IMR-90 (cell line): ENCODE data around the gene TTC27. TPM values are rescaled to one million over a fixed set of nuclear protein-coding genes. Genes with fewer than 3 reads are reported as not detected.

Experiments
- ATAC-seq: fragments of 200-7000 bp; cut with Tn5 transposase; 2 replicates; pipeline ENCODE4 v1.9.1; 2020; ENCODE audit warnings: low read depth, mild to moderate bottlenecking, moderate library complexity
- Bru-seq: library from RNA; stranded (reverse); fragments of 400-500 nt; gene quantifications from one replicate; lab custom pipeline; 2021; lab: Mats Ljungman, UMichigan
- BruChase-seq, 2 experiments: library from RNA; stranded (reverse); fragments of 400-500 nt; gene quantifications; one replicate each; lab custom pipeline; 2021; lab: Mats Ljungman, UMichigan
- BruUV-seq: library from RNA; stranded (reverse); fragments of 400-500 nt; replicated peaks from 2 replicates; lab custom pipeline; 2021; lab: Mats Ljungman, UMichigan
- CTCF ChIA-PET: fragments of 300-600 bp; formaldehyde crosslinking; extraction: SDS; loops from one replicate; lab custom pipeline; 2021; ENCODE audit warnings: antibody characterized with exemption; lab: Yijun Ruan, JAX
- POLR2A ChIA-PET: fragments of 300-600 bp; sonication (Branson Sonifier 250); formaldehyde crosslinking; loops from one replicate; lab custom pipeline; 2022; ENCODE audit warnings: antibody characterized with exemption; ENCODE audit not compliant: unreplicated experiment; lab: Charles Lee
- DNase-seq: peaks from one replicate; pipeline ENCODE4 v3.0.0; 2013
- H2AFZ ChIP-seq: replicated peaks from 2 replicates; pipeline ENCODE3; 2013; ENCODE audit warnings: low read length, mild to moderate bottlenecking; ENCODE audit not compliant: poor library complexity
- H2AK5ac ChIP-seq: 2 replicates; pipeline ENCODE4 v1.6.1; 2013; ENCODE audit warnings: low read depth, low read length, inconsistent platforms
- H2AK9ac ChIP-seq: replicated peaks from 2 replicates; pipeline ENCODE3; 2013; ENCODE audit warnings: mild to moderate bottlenecking, low read depth, low read length, moderate library complexity; ENCODE audit not compliant: poor library complexity
- H2BK120ac ChIP-seq: 2 replicates; pipeline ENCODE4 v1.6.1; 2013; ENCODE audit warnings: low read depth, low read length, inconsistent platforms
- H2BK15ac ChIP-seq: 3 replicates; pipeline ENCODE4 v1.6.1; 2013; ENCODE audit warnings: low read depth, low read length, inconsistent platforms
- H2BK20ac ChIP-seq: 2 replicates; pipeline ENCODE4 v1.6.1; 2013; ENCODE audit warnings: low read depth, mild to moderate bottlenecking, inconsistent platforms, low read length, moderate library complexity
- H2BK5ac ChIP-seq: 2 replicates; pipeline ENCODE4 v1.6.1; 2013; ENCODE audit warnings: mild to moderate bottlenecking, low read depth, low read length, inconsistent platforms; ENCODE audit not compliant: poor library complexity, severe bottlenecking
- H3K14ac ChIP-seq: replicated peaks from 2 replicates; pipeline ENCODE4 v1.6.1; 2013; ENCODE audit warnings: low read depth, low read length, inconsistent platforms
- H3K18ac ChIP-seq: 2 replicates; pipeline ENCODE4 v1.6.1; 2013; ENCODE audit warnings: low read depth, low read length, control low read depth
- H3K23ac ChIP-seq: 2 replicates; pipeline ENCODE4 v1.6.1; 2013; ENCODE audit warnings: low read depth, low read length, inconsistent platforms
- H3K27ac ChIP-seq: 2 replicates; pipeline ENCODE4 v1.5.1; 2013; ENCODE audit warnings: mild to moderate bottlenecking, control low read depth, low read length; ENCODE audit not compliant: insufficient read depth
- H3K27me3 ChIP-seq: 2 replicates; pipeline ENCODE4 v1.6.1; 2013; ENCODE audit warnings: low read length; ENCODE audit not compliant: control insufficient read depth, insufficient read depth
- H3K36me3 ChIP-seq: 2 replicates; pipeline ENCODE4 v1.6.1; 2013; ENCODE audit warnings: low read length, mixed read lengths; ENCODE audit not compliant: control insufficient read depth, insufficient read depth
- H3K4ac ChIP-seq: 2 replicates; pipeline ENCODE4 v1.6.1; 2013; ENCODE audit warnings: low read depth, low read length, inconsistent platforms
- H3K4me1 ChIP-seq: 2 replicates; pipeline ENCODE4 v1.6.1; 2013; ENCODE audit warnings: low read length, mixed read lengths; ENCODE audit not compliant: control insufficient read depth, insufficient read depth
- H3K4me2 ChIP-seq: 2 replicates; pipeline ENCODE4 v1.6.1; 2013; ENCODE audit warnings: low read depth, mild to moderate bottlenecking, control low read depth, low read length, moderate library complexity
- H3K4me3 ChIP-seq: 2 replicates; pipeline ENCODE4 v1.5.1; 2013; ENCODE audit warnings: low read depth, mild to moderate bottlenecking, control low read depth, low read length, moderate library complexity; ENCODE audit not compliant: insufficient read depth
- H3K56ac ChIP-seq: 2 replicates; pipeline ENCODE4 v1.6.1; 2013; ENCODE audit warnings: low read length, inconsistent platforms; ENCODE audit not compliant: insufficient read depth; ENCODE audit errors: extremely low read depth
- H3K79me1 ChIP-seq, 2 experiments: 2 replicates each; pipeline ENCODE4 v1.6.1; 2013; ENCODE audit warnings: low read length in 2 of 2, inconsistent platforms in 1 of 2, low read depth in 1 of 2
- H3K9ac ChIP-seq: 2 replicates; pipeline ENCODE4 v1.6.1; 2013; ENCODE audit warnings: low read depth, low read length, control low read depth
- H3K9me1 ChIP-seq: 2 replicates; pipeline ENCODE4 v1.6.1; 2013; ENCODE audit warnings: low read length, inconsistent platforms; ENCODE audit not compliant: insufficient read depth
- H3K9me3 ChIP-seq: 2 replicates; pipeline ENCODE4 v1.6.1; 2013; ENCODE audit warnings: low read length; ENCODE audit not compliant: control insufficient read depth, insufficient read depth
- H4K20me1 ChIP-seq: 2 replicates; pipeline ENCODE4 v1.6.1; 2013; ENCODE audit warnings: low read length, inconsistent platforms; ENCODE audit not compliant: insufficient read depth
- H4K5ac ChIP-seq: 2 replicates; pipeline ENCODE4 v1.6.1; 2013; ENCODE audit warnings: mild to moderate bottlenecking, low read depth, low read length, control low read depth
- H4K8ac ChIP-seq, 2 experiments: 2 replicates each; pipeline ENCODE4 v1.6.1; 2013; ENCODE audit warnings: low read depth in 2 of 2, low read length in 2 of 2, control low read depth in 1 of 2, inconsistent platforms in 1 of 2
- H4K91ac ChIP-seq: 2 replicates; pipeline ENCODE4 v1.6.1; 2013; ENCODE audit warnings: low read depth, low read length, inconsistent platforms; ENCODE audit not compliant: insufficient read depth
- CEBPB ChIP-seq: IDR thresholded peaks from 2 replicates; pipeline ENCODE4 v1.6.1; 2012; ENCODE audit warnings: low read depth, low read length, improper control_type of control experiment
- CHD1 ChIP-seq: IDR thresholded peaks from 2 replicates; pipeline ENCODE4 v1.6.1; 2012; ENCODE audit warnings: low read depth, low read length, improper control_type of control experiment
- ELK1 ChIP-seq: fragments of 150-350 bp; IDR thresholded peaks from 2 replicates; pipeline ENCODE4 v1.6.1; 2016; ENCODE audit warnings: low read depth, mild to moderate bottlenecking, low read length, moderate library complexity, borderline replicate concordance
- FOS ChIP-seq: fragments of 150-350 bp; IDR thresholded peaks from 2 replicates; pipeline ENCODE4 v1.6.1; 2016; ENCODE audit warnings: low read depth, low read length
- MAFK ChIP-seq: IDR thresholded peaks from 2 replicates; pipeline ENCODE4 v1.6.1; 2012; ENCODE audit warnings: low read depth, low read length, improper control_type of control experiment
- MAZ ChIP-seq: IDR thresholded peaks from 2 replicates; pipeline ENCODE4 v1.6.1; 2012; ENCODE audit warnings: low read depth, mild to moderate bottlenecking, low read length, improper control_type of control experiment, moderate library complexity, borderline replicate concordance
- MXI1 ChIP-seq: IDR thresholded peaks from 2 replicates; pipeline ENCODE4 v1.6.1; 2012; ENCODE audit warnings: low read depth, mild to moderate bottlenecking, low read length, moderate library complexity, borderline replicate concordance
- POLR2A ChIP-seq: IDR thresholded peaks from 2 replicates; pipeline ENCODE4 v1.6.1; 2012; ENCODE audit warnings: mild to moderate bottlenecking, low read depth, low read length
- RCOR1 ChIP-seq: IDR thresholded peaks from 2 replicates; pipeline ENCODE4 v1.6.1; 2012; ENCODE audit warnings: mild to moderate bottlenecking, low read length, improper control_type of control experiment; ENCODE audit not compliant: insufficient replicate concordance
- RFX5 ChIP-seq: IDR thresholded peaks from 2 replicates; pipeline ENCODE4 v1.8.0; 2012; ENCODE audit warnings: low read depth, mild to moderate bottlenecking, low read length, moderate library complexity
- SMC3 ChIP-seq: fragments of 150-350 bp; IDR thresholded peaks from 2 replicates; pipeline ENCODE4 v1.6.1; 2016; ENCODE audit warnings: low read depth, mild to moderate bottlenecking, antibody characterized with exemption, low read length, moderate library complexity
- WGBS, 2 experiments: methylation state at CpG; one replicate each; pipeline versions ENCODE4 v1.1.5 to v1.1.7; 2013; ENCODE audit warnings: missing lambda C conversion rate in 2 of 2; ENCODE audit not compliant: insufficient read length in 1 of 2; ENCODE audit errors: extremely low coverage in 2 of 2; 5-methylcytosine and 5-hydroxymethylcytosine counted together
- dilution Hi-C: fragments of 300-500 bp; cut with HindIII; formaldehyde crosslinking; loops from one replicate; pipeline ENCODE4 v1.14.3; 2018; ENCODE audit warnings: low sequenced_read_pairs; ENCODE audit not compliant: unreplicated experiment
- in situ Hi-C: fragments of 300-500 bp; cut with MboI; formaldehyde crosslinking; loops from 3 replicates; pipeline ENCODE4 v1.14.3; 2019; ENCODE audit warnings: low sequenced_read_pairs, inconsistent platforms, mixed read lengths
- intact Hi-C: fragments of 100-400 bp; cut with micrococcal nuclease; formaldehyde crosslinking; loops from 2 replicates; pipeline ENCODE4 v1.10.0; 2022
- long read RNA-seq: library from polyadenylated mRNA; unstranded; transcript quantifications from one replicate; pipeline ENCODE4 v2.0.0, GENCODE V29; 2021; ENCODE audit not compliant: unreplicated experiment
- polyA plus RNA-seq, 3 experiments: library from polyadenylated mRNA; depleted of rRNA; stranded (reverse); fragments of >200 nt; gene quantifications; 2 replicates each; pipeline ENCODE4 v1.2.3, GENCODE V29; 2012; ENCODE audit warnings: low replicate concordance in 1 of 3
- total RNA-seq: library from RNA; depleted of rRNA; stranded (reverse); fragments of >200 nt; gene quantifications from 2 replicates; pipeline ENCODE4 v1.2.3, GENCODE V29; 2012; rRNA removed

Gene TTC27
- total RNA-seq (30.5 and 33.3 TPM in 2 replicates), polyA plus RNA-seq (2012; rRNA removed) (9.8 and 12.7 TPM in 2 replicates), Bru-seq, nascent RNA (percentile 72 among the genes with signal in this experiment), BruChase-seq, experiment 1, labeled RNA remaining after a 6-hour chase (percentile 65 among the genes with signal in this experiment), BruChase-seq, experiment 2, labeled RNA remaining after a 2-hour chase (percentile 55 among the genes with signal in this experiment)
- polyA plus RNA-seq (2012; cell fraction: cytosol; rRNA removed), result 2.7 and 4.4 TPM in 2 replicates
- polyA plus RNA-seq (2012; cell fraction: nucleus; rRNA removed; ENCODE audit: low replicate concordance), result 1.3 and 7.7 TPM in 2 replicates
- long read RNA-seq, transcript TTC27-201 (20 exons, 2,876 nt), result major isoform, 15 of 31 reads
- long read RNA-seq, partial matches to known transcripts, result 7 of 31 reads
- long read RNA-seq, other reads (novel, unspliced or antisense), result 9 of 31 reads

DNA sequence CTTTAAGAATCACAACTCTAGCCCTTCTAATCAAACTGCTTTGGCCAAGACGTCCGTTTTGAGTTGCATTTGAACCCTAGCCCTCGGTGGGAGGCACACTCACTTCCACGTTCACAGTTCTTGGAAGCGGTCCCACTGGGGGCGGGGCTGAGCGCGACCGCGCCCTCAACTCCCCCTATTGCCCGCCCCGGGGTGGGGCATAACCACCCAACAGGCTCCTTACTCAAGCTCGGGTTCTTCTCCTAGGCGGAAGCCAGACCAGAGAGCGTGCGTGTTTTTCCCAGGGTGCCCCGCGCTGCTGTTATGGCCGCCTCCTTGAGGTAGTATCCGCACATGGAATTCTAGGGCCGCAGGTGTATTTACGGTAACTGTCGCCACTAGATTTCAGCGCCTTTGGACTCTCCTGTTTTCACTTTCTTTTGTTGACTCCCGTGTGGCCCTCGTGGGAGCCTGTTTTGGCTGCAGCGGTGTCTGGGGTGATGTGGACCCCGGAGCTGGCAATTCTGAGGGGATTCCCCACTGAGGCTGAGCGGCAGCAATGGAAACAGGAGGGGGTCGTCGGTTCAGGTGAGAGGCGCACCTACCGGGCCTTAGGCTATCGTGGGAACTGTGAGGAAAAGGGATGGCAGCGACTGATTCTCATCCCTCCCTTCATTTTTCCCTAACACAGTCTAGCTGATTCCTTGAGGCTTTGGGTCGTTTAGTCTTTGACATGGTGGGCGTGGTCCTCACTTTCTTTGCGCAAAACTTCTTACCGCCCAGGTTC is at the start of gene TTC27:
Gene TTC27 (plus strand): TSS at position 237 of the 766 bp plus-strand sequence. CDS start 243 bp downstream, at position 480.
- Histone ChIP-seq H3K18ac (peak within 1 kb of the TSS; percentile 22), H2BK5ac (peak within 1 kb of the TSS; percentile 16), H3K79me1 (peaks cover 9 to 23% of the 10 kb centered on the region in 2 experiments), H2AK5ac (peak within 1 kb of the TSS; percentile 52), H3K27ac (peak within 1 kb of the TSS; percentile 11), H2BK15ac (peak within 1 kb of the TSS; percentile 58; the same call in 1 of the 3 replicates), H4K20me1 (no peaks in the 10 kb centered on the region), H3K14ac (peak within 1 kb of the TSS; percentile 88), H3K56ac (peak within 1 kb of the TSS; percentile 54; the same call in 1 of the 2 replicates), H3K36me3 (no peaks in the 10 kb centered on the region), H3K4ac (peak within 1 kb of the TSS; percentile 86), H3K4me1 (no peaks in the 10 kb centered on the region), H2BK20ac (peak within 1 kb of the TSS; percentile 23), H3K4me2 (peak within 1 kb of the TSS; percentile 98), H4K8ac (peak within 1 kb of the TSS; percentile 79 to 93), H3K27me3 (no peaks in the 10 kb centered on the region), H2BK120ac (peak within 1 kb of the TSS; percentile 71), H3K9me1 (peaks cover 5% of the 10 kb centered on the region), H3K4me3 (peak within 1 kb of the TSS; percentile 78), H2AFZ (peak within 1 kb of the TSS; percentile 99), H4K91ac (peak within 1 kb of the TSS; percentile 72), H3K9ac (peak within 1 kb of the TSS; percentile 85), H2AK9ac (peak within 1 kb of the TSS; percentile 98), H4K5ac (peak within 1 kb of the TSS; percentile 73), H3K9me3 (no peaks in the 10 kb centered on the region), H3K23ac (peak within 1 kb of the TSS; percentile 91)
- TF ChIP-seq CHD1 (no peak), FOS (no peak), CEBPB (no peak), MXI1 (peak; percentile 99), RFX5 (no peak), MAFK (no peak), POLR2A (peak; percentile 71; the same call in 1 of the 2 replicates), MAZ (peak; percentile 67; the same call in 1 of the 2 replicates), ELK1 (no peak), RCOR1 (peak; percentile 12), SMC3 (0 out of 2 replicates have a peak, but pooled peaks have one; percentile 2)
- WGBS, 2 experiments, result 0% methylated on average over 21 of the region's 39 CpGs; no CpG with 5 or more reads in 1 of the 2 experiments
- CTCF ChIA-PET, result no interaction called here
- TSS peak; percentile 34 for BruUV-seq
- intact Hi-C loops (no loop called here), in situ Hi-C loops (no loop called here), dilution Hi-C loops (no loop called here)
- POLR2A ChIA-PET, result no interaction called here
- peak; percentile 99 for ATAC-seq
- peak; percentile 93 for DNase-seq
